ENCODE measurements around the gene GLIS2. TPM values are rescaled to one million over a fixed set of nuclear protein-coding genes. Genes with fewer than 3 reads are reported as not detected.

The GLIS2 gene
- total RNA-seq, 1 experiment from 2014 or later = 18.2 TPM

DNA sequence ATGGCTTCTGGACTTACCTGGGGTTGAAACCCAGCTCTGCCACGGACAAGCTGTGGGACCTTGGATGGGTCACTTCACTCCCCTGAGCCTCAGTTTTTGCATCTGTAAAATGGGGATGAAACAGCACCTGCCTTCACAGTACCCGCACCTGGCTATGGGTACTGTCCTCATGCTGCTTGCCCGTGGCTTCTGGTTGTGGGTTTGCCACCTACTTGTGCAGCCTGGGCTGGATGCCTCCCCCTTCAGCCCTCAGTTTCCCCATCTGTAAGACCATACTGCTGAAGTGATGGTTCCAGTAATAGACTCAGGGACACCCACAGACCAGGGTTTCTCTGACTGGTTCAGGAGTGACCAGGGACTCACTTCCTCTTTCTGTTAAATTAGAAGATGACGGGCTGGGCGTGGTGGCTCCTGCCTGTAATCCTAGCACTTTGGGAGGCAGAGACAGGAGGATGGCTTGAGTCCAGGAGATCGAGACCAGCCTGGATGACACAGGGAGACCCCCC lies 9.4 kb downstream of the GLIS2 start:
- H2AFZ ChIP-seq (ENCODE audit: low read depth, low read length, poor library complexity, severe bottlenecking) = no peak overlapping the region
- no peaks in the 10 kb centered on the region for H3K36me3 ChIP-seq (ENCODE audit: control insufficient read depth in 1 of 2, insufficient read depth in 2 of 2, low read length in 2 of 2)
- DNase-seq (ENCODE audit: low read depth, low spot score) = no peak
- ChIA-PET RAD21 (ENCODE audit: low non-redundant PET in 1 of 2, low total read pairs in 2 of 2, uncharacterized antibody in 2 of 2, unreplicated experiment in 2 of 2) (no interaction called here), POLR2A (no interaction called here), CTCF (no interaction called here)
- H3K9ac ChIP-seq (ENCODE audit: low read length) = no peak overlapping the region
- intact Hi-C loops (cut with micrococcal nuclease) = no loop called here
- H3K9me2 ChIP-seq (ENCODE audit: insufficient read depth) = no peaks in the 10 kb centered on the region
- peaks cover 8 to 44% of the 10 kb centered on the region in 2 experiments; a peak in 2 of 4 replicates for H3K4me1 ChIP-seq (ENCODE audit: control insufficient read depth in 1 of 2, insufficient read depth in 2 of 2, low read length in 2 of 2)
- H3K4me3 ChIP-seq (replicated peaks in 1 of 2; ENCODE audit: low read depth in 1 of 2, low read length in 2 of 2) = no peak overlapping the region
- H3K9me3 ChIP-seq (ENCODE audit: control insufficient read depth in 1 of 2, insufficient read depth in 1 of 2, low read depth in 1 of 2, low read length in 2 of 2) = no peaks in the 10 kb centered on the region
- H4K20me1 ChIP-seq (ENCODE audit: insufficient read depth) = no peaks in the 10 kb centered on the region
- no TSS peak for BruUV-seq (replicated peaks)
- TF ChIP-seq CEBPB (IDR thresholded peaks at IDR 0.05; ENCODE audit: low read depth) = no peak
- TF ChIP-seq TCF7L2 (IDR thresholded peaks at IDR 0.05; ENCODE audit: borderline replicate concordance, extremely low read depth, insufficient read depth, insufficient read length) = no peak
- TF ChIP-seq RAD21 (IDR thresholded peaks at IDR 0.05; ENCODE audit: low read depth) = no peak
- TF ChIP-seq POLR2A (IDR thresholded peaks at IDR 0.05; ENCODE audit: borderline replicate concordance, extremely low read depth, insufficient read depth, insufficient read length) = no peak
- no peak for TF ChIP-seq JUND (IDR thresholded peaks at IDR 0.05)
- TF ChIP-seq SRF (IDR thresholded peaks at IDR 0.05; ENCODE audit: low read depth) = no peak
- no peak for TF ChIP-seq EZH2phosphoT487 (IDR thresholded peaks at IDR 0.05; ENCODE audit: borderline replicate concordance)
- TF ChIP-seq SIN3A (IDR thresholded peaks at IDR 0.05; ENCODE audit: low read depth) = no peak
- TF ChIP-seq, protein P1, sequence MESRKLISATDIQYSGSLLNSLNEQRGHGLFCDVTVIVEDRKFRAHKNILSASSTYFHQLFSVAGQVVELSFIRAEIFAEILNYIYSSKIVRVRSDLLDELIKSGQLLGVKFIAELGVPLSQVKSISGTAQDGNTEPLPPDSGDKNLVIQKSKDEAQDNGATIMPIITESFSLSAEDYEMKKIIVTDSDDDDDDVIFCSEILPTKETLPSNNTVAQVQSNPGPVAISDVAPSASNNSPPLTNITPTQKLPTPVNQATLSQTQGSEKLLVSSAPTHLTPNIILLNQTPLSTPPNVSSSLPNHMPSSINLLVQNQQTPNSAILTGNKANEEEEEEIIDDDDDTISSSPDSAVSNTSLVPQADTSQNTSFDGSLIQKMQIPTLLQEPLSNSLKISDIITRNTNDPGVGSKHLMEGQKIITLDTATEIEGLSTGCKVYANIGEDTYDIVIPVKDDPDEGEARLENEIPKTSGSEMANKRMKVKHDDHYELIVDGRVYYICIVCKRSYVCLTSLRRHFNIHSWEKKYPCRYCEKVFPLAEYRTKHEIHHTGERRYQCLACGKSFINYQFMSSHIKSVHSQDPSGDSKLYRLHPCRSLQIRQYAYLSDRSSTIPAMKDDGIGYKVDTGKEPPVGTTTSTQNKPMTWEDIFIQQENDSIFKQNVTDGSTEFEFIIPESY (IDR thresholded peaks at IDR 0.05; ENCODE audit: extremely low read depth, insufficient replicate concordance, low read length) = no peak
- TF ChIP-seq, protein P2, sequence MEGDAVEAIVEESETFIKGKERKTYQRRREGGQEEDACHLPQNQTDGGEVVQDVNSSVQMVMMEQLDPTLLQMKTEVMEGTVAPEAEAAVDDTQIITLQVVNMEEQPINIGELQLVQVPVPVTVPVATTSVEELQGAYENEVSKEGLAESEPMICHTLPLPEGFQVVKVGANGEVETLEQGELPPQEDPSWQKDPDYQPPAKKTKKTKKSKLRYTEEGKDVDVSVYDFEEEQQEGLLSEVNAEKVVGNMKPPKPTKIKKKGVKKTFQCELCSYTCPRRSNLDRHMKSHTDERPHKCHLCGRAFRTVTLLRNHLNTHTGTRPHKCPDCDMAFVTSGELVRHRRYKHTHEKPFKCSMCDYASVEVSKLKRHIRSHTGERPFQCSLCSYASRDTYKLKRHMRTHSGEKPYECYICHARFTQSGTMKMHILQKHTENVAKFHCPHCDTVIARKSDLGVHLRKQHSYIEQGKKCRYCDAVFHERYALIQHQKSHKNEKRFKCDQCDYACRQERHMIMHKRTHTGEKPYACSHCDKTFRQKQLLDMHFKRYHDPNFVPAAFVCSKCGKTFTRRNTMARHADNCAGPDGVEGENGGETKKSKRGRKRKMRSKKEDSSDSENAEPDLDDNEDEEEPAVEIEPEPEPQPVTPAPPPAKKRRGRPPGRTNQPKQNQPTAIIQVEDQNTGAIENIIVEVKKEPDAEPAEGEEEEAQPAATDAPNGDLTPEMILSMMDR (IDR thresholded peaks at IDR 0.05 in 2 of 3, conservative IDR thresholded peaks at IDR 0.05 in 1 of 3; ENCODE audit: borderline replicate concordance in 1 of 3, insufficient read depth in 1 of 3, low read depth in 2 of 3, low read length in 2 of 3) = no peak
- TF ChIP-seq EZH2 (IDR thresholded peaks at IDR 0.05) = no peak
- TF ChIP-seq, protein P3, sequence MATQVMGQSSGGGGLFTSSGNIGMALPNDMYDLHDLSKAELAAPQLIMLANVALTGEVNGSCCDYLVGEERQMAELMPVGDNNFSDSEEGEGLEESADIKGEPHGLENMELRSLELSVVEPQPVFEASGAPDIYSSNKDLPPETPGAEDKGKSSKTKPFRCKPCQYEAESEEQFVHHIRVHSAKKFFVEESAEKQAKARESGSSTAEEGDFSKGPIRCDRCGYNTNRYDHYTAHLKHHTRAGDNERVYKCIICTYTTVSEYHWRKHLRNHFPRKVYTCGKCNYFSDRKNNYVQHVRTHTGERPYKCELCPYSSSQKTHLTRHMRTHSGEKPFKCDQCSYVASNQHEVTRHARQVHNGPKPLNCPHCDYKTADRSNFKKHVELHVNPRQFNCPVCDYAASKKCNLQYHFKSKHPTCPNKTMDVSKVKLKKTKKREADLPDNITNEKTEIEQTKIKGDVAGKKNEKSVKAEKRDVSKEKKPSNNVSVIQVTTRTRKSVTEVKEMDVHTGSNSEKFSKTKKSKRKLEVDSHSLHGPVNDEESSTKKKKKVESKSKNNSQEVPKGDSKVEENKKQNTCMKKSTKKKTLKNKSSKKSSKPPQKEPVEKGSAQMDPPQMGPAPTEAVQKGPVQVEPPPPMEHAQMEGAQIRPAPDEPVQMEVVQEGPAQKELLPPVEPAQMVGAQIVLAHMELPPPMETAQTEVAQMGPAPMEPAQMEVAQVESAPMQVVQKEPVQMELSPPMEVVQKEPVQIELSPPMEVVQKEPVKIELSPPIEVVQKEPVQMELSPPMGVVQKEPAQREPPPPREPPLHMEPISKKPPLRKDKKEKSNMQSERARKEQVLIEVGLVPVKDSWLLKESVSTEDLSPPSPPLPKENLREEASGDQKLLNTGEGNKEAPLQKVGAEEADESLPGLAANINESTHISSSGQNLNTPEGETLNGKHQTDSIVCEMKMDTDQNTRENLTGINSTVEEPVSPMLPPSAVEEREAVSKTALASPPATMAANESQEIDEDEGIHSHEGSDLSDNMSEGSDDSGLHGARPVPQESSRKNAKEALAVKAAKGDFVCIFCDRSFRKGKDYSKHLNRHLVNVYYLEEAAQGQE (IDR thresholded peaks at IDR 0.05; ENCODE audit: low read depth) = no peak
- TF ChIP-seq, protein P4, sequence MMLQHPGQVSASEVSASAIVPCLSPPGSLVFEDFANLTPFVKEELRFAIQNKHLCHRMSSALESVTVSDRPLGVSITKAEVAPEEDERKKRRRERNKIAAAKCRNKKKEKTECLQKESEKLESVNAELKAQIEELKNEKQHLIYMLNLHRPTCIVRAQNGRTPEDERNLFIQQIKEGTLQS (IDR thresholded peaks at IDR 0.05) = no peak
- TF ChIP-seq POLR2AphosphoS5 (IDR thresholded peaks at IDR 0.05; ENCODE audit: low read depth, low read length) = no peak
- TF ChIP-seq, protein P5, sequence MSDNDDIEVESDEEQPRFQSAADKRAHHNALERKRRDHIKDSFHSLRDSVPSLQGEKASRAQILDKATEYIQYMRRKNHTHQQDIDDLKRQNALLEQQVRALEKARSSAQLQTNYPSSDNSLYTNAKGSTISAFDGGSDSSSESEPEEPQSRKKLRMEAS (IDR thresholded peaks at IDR 0.05) = no peak
- TF ChIP-seq ELF1 (IDR thresholded peaks at IDR 0.05; ENCODE audit: borderline replicate concordance, low read depth) = no peak
- H3K27me3 ChIP-seq (ENCODE audit: insufficient read depth, low read length) = no peaks in the 10 kb centered on the region
- no peak overlapping the region for H3K27ac ChIP-seq (ENCODE audit: low read depth, low read length)
- peaks cover 91% of the 10 kb centered on the region for H3K79me2 ChIP-seq (ENCODE audit: insufficient read depth, low read length)
- ATAC-seq = no peak
- H3K4me2 ChIP-seq (ENCODE audit: low read length) = no peak overlapping the region
